Tracheal epithelial cell (primary cell): Measurements from ENCODE around the gene ZNF780B. TPM values are rescaled to one million over a fixed set of nuclear protein-coding genes. Genes with fewer than 3 reads are reported as not detected.

Experiments
- total RNA-seq: library from RNA; depleted of rRNA; stranded (reverse); fragments of >200 nt; gene quantifications from 2 replicates; pipeline ENCODE4 v1.2.1, GENCODE V29; 2014

The ZNF780B gene
- total RNA-seq: 3.4 and 10.9 TPM in 2 replicates

DNA sequence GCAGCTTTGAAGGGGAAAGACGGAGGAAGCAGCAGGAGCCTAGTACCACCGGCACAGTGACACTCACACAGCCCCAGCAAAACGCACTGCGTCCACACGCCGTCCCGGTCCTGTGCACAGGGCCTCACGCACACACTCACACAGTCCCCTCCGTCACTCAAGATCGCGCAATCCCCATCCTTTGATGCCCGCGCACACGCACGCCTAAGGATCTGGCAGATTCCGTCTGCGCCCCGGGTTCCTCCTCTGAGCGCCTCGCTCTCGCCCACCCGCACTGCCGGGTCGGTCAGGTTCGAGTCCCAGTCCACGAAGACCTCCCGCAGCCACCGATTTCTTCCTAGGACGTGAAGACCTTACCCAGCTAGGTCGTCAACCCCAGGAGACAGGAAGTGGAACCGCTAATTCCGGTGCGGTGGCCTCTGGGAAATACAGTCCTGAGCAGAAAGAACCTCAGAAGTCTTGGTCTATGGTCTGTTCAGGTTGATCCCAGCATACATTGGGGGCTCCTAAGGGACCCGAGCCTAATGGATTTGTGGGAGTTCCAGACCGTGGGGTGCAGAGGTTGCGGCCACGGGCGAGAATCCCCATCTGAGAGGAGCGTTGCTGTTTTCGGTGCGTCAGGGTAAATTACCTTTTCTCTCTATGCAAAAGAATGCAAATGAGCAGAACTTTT lies at the start of gene ZNF780B:
ZNF780B (minus strand) TSS at position 400 of the 673 bp plus-strand sequence. CDS start 5,899 bp downstream, outside the sequence.

GRCh38 chr19:40090241-40091204 lies 34.5 kb upstream of the ZNF780B start, which contains the start of gene ZNF780A:
Gene ZNF780A (minus strand): TSS chr19:40090943. CDS start chr19:40084753, 6,190 bp downstream.

DNA sequence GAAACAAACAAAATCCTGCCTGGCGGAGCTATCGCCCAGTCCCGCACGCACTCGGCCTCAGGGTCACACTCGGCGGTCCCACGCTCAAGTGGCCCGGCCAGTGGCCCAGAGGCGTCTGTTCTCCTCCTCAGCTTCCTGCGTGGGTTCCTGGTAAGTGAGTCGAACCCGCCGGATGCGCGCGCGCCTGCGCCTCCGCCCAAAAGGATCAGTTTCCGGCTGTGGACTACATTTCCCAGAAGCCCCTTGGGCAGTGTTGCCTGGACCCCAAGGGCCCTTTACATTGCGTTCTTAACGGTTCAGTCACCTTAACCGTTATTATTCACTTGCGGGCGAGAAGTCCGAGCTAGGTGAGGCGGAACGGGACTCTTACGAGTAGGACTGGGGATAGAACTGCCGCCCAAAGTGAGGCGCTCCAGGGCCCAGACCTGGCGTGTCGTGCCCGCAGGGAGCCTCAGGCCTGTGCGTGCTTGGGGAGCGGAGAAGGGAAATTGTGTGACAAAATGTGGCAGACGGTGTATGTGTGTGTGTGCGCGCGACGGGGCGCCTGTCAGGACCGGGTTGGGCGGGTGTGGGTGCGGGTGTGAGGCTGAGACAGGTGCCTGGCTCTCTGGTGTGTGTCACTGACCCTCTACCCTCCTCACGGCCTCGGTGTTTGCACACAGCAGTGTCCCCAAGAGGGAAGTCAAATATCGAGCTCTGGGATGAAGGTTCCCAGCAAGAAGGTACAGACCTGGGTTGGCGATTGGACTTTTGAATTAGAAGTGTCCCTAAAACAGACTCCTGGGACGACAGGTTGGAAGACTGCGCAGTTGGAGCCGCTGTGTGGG lies 59.0 kb downstream of the ZNF780B start, which contains the start of gene ZNF546:
ZNF546 (plus strand) TSS at position 250 of the 827 bp plus-strand sequence. CDS start 1,267 bp downstream, outside the sequence.

Other genes with a start within 250 kb of the ZNF780B start
- gene DYRK1B, start 222.1 kb downstream of the ZNF780B start, total RNA-seq: 7.5 and 8.3 TPM in 2 replicates
- gene FBL, start 209.9 kb downstream of the ZNF780B start, total RNA-seq: 157 and 169 TPM in 2 replicates
- 0.43 and 0.96 TPM in 2 replicates for gene FCGBP, start 121.6 kb downstream of the ZNF780B start, total RNA-seq
- 98.9 and 146 TPM in 2 replicates for gene PSMC4, start 85.1 kb downstream of the ZNF780B start, total RNA-seq
- gene ZNF546, start 59.2 kb downstream of the ZNF780B start, total RNA-seq: 0.24 and 1.5 TPM in 2 replicates
- gene ZNF780A, start 34.7 kb upstream of the ZNF780B start, total RNA-seq: 7.0 and 8.7 TPM in 2 replicates
- 6.2 and 8.0 TPM in 2 replicates for gene MAP3K10, start 135.2 kb upstream of the ZNF780B start, total RNA-seq
- gene TTC9B, start 162.2 kb upstream of the ZNF780B start, total RNA-seq: not detected in 2 replicates
- 0.21 TPM in 1 of 2 replicates, not detected in the other for gene CCNP, start 170.5 kb upstream of the ZNF780B start, total RNA-seq
- gene AKT2, start 229.1 kb upstream of the ZNF780B start, total RNA-seq: 68.2 and 83.1 TPM in 2 replicates